Uterus (tissue), 2 donors: ENCODE results near the gene CAMTA1.

ENCODE experiments used
- CTCF ChIP-seq, 4 experiments: fragments of 200-600 bp in 2 of 4; fragments of 450-650 bp in 2 of 4; sonication (generic) in 2 of 4; IDR thresholded peaks; one replicate each; pipeline ENCODE4 v1.5.1; 2016 to 2019; ENCODE audit warnings: antibody characterized with exemption in 4 of 4, mild to moderate bottlenecking in 2 of 4, moderate library complexity in 1 of 4
- POLR2A ChIP-seq, 2 donors: fragments of 450-650 bp; IDR thresholded peaks; one replicate each; pipeline ENCODE4 v1.6.1; 2016; ENCODE audit warnings: antibody characterized with exemption in 2 of 2, mild to moderate bottlenecking in 1 of 2, moderate library complexity in 1 of 2

GRCh38 chr1:7003676-7004075 is 218.4 kb downstream of the CAMTA1 start:
- TF ChIP-seq POLR2A (IDR thresholded peaks at IDR 0.05) (no peak), CTCF (IDR thresholded peaks at IDR 0.05) (no peak)
